Cerebellar nuclear complex (tissue), 1 donor: ENCODE results near the gene PRKD2.
"Not testable (repeated sequence)": the region's sequence is repeated elsewhere in the genome, so short reads cannot be mapped to it uniquely, and the experiment has no call there.

ENCODE experiments used
- DNase-seq, 2 experiments: peaks; one replicate each; lab custom pipeline; 2025; lab: John Stamatoyannopoulos, UW

PRKD2 gene

GRCh38 chr19:46717034-46717715 lies at the start of gene PRKD2:
Gene PRKD2, minus strand, starts transcription at chr19:46717114. Its CDS starts 744 bp downstream, at chr19:46716370.
- no peak for DNase-seq

- DNase-seq = no peak
Measured at GRCh38 chr19:46764817-46765291, 47.9 kb upstream of the PRKD2 start.

GRCh38 chr19:46762245-46762890 lies 45.5 kb upstream of the PRKD2 start:
- no peak for DNase-seq

- DNase-seq = no peak
Measured at GRCh38 chr19:46761418-46761831, 44.5 kb upstream of the PRKD2 start.

GRCh38 chr19:46760897-46761296 lies 44.0 kb upstream of the PRKD2 start:
- DNase-seq = not testable (repeated sequence)

GRCh38 chr19:46760363-46760762 lies 43.4 kb upstream of the PRKD2 start:
- no peak for DNase-seq

GRCh38 chr19:46759817-46760333 lies 43.0 kb upstream of the PRKD2 start:
- DNase-seq = no peak

- no peak for DNase-seq
Measured at GRCh38 chr19:46759206-46759605, 42.3 kb upstream of the PRKD2 start.

GRCh38 chr19:46756544-46756888 lies 39.6 kb upstream of the PRKD2 start:
- no peak for DNase-seq

GRCh38 chr19:46755853-46756543 lies 39.1 kb upstream of the PRKD2 start:
- DNase-seq = no peak

- DNase-seq = no peak
Measured at GRCh38 chr19:46755077-46755852, 38.4 kb upstream of the PRKD2 start.

GRCh38 chr19:46753420-46754155 lies 36.7 kb upstream of the PRKD2 start:
- peak in 1 of 2 experiments; percentile 46 for DNase-seq

- DNase-seq = no peak
Measured at GRCh38 chr19:46748325-46749109, 31.6 kb upstream of the PRKD2 start.

- DNase-seq = no peak
Measured at GRCh38 chr19:46746281-46747057, 29.6 kb upstream of the PRKD2 start, which contains the start of gene STRN4. Gene STRN4, minus strand, starts transcription at chr19:46746450. Its CDS starts 20 bp downstream, at chr19:46746430.

GRCh38 chr19:46745521-46746280 lies 28.8 kb upstream of the PRKD2 start, which contains the start of gene FKRP:
Gene FKRP, plus strand, starts transcription at chr19:46746057. Its CDS starts 9,394 bp downstream, at chr19:46755451.
- DNase-seq = no peak

- no peak for DNase-seq
Measured at GRCh38 chr19:46745030-46745429, 28.1 kb upstream of the PRKD2 start.

- DNase-seq = no peak
Measured at GRCh38 chr19:46744005-46744691, 27.2 kb upstream of the PRKD2 start.

GRCh38 chr19:46742926-46743480 lies 26.1 kb upstream of the PRKD2 start:
- no peak for DNase-seq
